ENCODE measurements around the gene SLC22A8. TPM values are rescaled to one million over a fixed set of nuclear protein-coding genes. Genes with fewer than 3 reads are reported as not detected.

SLC22A8 gene
- total RNA-seq, 6 experiments from 2014 or later = not detected

DNA sequence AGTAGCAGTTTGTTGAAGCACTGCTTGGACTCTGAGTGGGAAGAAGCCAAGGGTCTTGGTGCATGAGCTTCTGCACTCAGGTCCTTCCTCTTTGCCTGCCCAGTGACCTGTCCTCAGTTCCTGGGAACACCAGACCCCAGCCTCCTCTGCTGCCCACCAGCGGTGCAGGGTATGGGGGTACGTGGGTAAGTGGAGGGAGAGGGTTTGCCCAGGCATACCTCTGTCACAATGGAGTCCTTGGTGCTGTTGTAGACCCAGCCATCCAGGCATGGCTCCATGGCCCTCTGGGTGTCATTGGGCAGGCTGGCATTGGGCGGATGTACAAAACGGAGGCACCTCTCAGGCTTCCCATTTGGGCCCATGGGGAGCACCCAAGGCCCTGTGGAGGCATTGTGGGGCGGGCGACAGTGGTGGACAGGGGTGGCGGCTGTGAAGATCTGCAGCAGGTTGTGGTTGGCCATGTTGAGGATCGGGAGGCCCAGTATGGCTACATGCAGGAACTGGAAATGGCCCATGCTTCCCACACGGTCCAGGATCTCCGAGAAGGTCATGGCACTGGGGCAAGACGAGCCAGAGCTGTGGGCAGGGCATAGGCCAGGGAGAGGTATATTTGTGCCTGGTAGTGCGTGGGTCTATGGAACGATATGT, 1.1 kb downstream of the SLC22A8 start:
- H3K9me3 Mint-ChIP-seq = no peaks in the 10 kb centered on the region
- no peak overlapping the region for H3K27ac Mint-ChIP-seq
- no peaks in the 10 kb centered on the region for H3K36me3 Mint-ChIP-seq (ENCODE audit: low read depth)
- no peak for TF ChIP-seq CTCF (IDR thresholded peaks at IDR 0.05)
- peaks cover 39% of the 10 kb centered on the region for H3K27me3 Mint-ChIP-seq (ENCODE audit: insufficient read depth)
- no peak for DNase-seq
- no peak overlapping the region for H3K4me3 Mint-ChIP-seq
- H3K4me1 Mint-ChIP-seq (ENCODE audit: low read depth) = no peaks in the 10 kb centered on the region

- Mint-ChIP-seq H3K27me3 (ENCODE audit: insufficient read depth) (peaks cover 42% of the 10 kb centered on the region), H3K4me1 (ENCODE audit: low read depth) (no peaks in the 10 kb centered on the region), H3K9me3 (no peaks in the 10 kb centered on the region), H3K27ac (no peak overlapping the region), H3K4me3 (no peak overlapping the region), H3K36me3 (ENCODE audit: low read depth) (no peaks in the 10 kb centered on the region)
- TF ChIP-seq CTCF (IDR thresholded peaks at IDR 0.05) = no peak
- no peak for DNase-seq
These were observed 2.8 kb downstream of the SLC22A8 start for GRCh38 chr11:63012839-63013238.

DNA sequence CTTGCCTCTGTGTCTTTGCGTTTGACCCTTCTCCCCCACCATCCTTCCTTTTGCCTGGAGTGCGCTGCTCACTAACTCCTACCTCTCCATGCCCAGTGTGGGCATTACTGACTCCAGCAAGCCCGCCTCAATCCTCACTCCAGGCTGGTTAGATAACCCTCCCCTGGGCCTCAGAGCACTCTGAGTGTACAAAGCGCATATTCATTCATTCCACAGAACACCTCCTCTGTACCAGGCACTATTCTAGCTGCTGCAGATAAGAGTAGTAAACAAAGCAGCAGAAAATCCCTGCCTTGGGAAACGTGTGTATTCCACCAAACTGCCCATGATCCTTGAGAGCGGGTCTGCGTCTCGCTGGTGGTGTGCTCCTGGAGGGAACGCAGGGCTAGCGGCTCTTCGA, 3.2 kb downstream of the SLC22A8 start:
- Mint-ChIP-seq H3K27me3 (ENCODE audit: insufficient read depth) (peaks cover 42% of the 10 kb centered on the region), H3K36me3 (ENCODE audit: low read depth) (no peaks in the 10 kb centered on the region), H3K4me1 (ENCODE audit: low read depth) (no peaks in the 10 kb centered on the region), H3K4me3 (no peak overlapping the region), H3K27ac (no peak overlapping the region), H3K9me3 (no peaks in the 10 kb centered on the region)
- TF ChIP-seq CTCF (IDR thresholded peaks at IDR 0.05) = no peak
- DNase-seq = no peak

DNA sequence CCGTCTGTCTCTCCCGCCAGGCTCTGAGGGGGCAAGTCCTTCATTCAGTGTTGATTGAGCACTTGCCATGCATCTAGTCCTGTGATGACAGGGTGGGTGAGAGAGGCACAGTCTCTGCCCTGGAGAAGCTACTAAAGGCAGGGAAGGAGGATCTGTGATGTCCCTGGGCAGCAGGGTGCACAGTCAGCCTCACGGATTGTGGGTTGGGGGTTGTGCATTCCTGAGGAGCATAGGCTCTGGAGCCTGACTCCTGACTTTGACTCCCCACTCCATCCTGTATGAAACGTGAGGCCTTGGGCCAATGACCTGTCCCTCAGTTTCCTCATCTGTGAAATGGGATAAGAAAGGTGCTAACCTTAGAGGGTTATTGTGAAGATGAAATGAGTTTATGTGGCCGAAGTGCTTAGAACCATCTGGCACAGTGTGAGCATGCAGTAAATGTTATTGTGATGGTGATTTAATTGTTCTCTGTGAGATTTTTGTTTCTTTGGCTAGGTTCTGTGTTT, 4.7 kb downstream of the SLC22A8 start:
- Mint-ChIP-seq H3K4me1 (ENCODE audit: low read depth) (no peaks in the 10 kb centered on the region), H3K27ac (no peak overlapping the region), H3K4me3 (no peak overlapping the region), H3K27me3 (ENCODE audit: insufficient read depth) (peaks cover 41% of the 10 kb centered on the region), H3K36me3 (ENCODE audit: low read depth) (no peaks in the 10 kb centered on the region), H3K9me3 (no peaks in the 10 kb centered on the region)
- no peak for TF ChIP-seq CTCF (IDR thresholded peaks at IDR 0.05)
- DNase-seq = no peak

GRCh38 chr11:63007920-63008319, 7.7 kb downstream of the SLC22A8 start:
- H3K27ac Mint-ChIP-seq = no peak overlapping the region
- H3K9me3 Mint-ChIP-seq = no peaks in the 10 kb centered on the region
- no peak for DNase-seq
- no peaks in the 10 kb centered on the region for H3K4me1 Mint-ChIP-seq (ENCODE audit: low read depth)
- H3K4me3 Mint-ChIP-seq = no peak overlapping the region
- TF ChIP-seq CTCF (IDR thresholded peaks at IDR 0.05) = no peak
- no peaks in the 10 kb centered on the region for H3K36me3 Mint-ChIP-seq (ENCODE audit: low read depth)
- H3K27me3 Mint-ChIP-seq (ENCODE audit: insufficient read depth) = peaks cover 26% of the 10 kb centered on the region

All from HFFc6 (cell line).